HepG2 (cell line): ENCODE results near the gene CHAF1B. TPM values are rescaled to one million over a fixed set of nuclear protein-coding genes. Genes with fewer than 3 reads are reported as not detected.
A peak's percentile ranks its signal among the peaks of the same experiment; 100 is the strongest.

Experiments
- ATAC-seq: fragments of 200-7000 bp; cut with Tn5 transposase; 3 replicates; pipeline ENCODE4 v1.9.1; 2020; ENCODE audit warnings: mild to moderate bottlenecking, moderate library complexity
- BruUV-seq: library from RNA; stranded (reverse); fragments of 400-500 nt; replicated peaks from 2 replicates; lab custom pipeline; 2021; lab: Mats Ljungman, UMichigan
- CTCF ChIA-PET: fragments of 300-600 bp; formaldehyde crosslinking; extraction: SDS; loops from one replicate; lab custom pipeline; 2021; ENCODE audit warnings: low total read pairs, inconsistent platforms, low intra/inter-chr PET ratio; lab: Yijun Ruan, JAX
- POLR2A ChIA-PET: fragments of 350-600 bp; sonication (Branson Sonifier 250); formaldehyde crosslinking; loops from one replicate; lab custom pipeline; 2020; ENCODE audit warnings: antibody characterized with exemption, inconsistent platforms; lab: Yijun Ruan, JAX
- DNase-seq: peaks from one replicate; pipeline ENCODE4 v3.0.0-alpha.2; 2015; ENCODE audit warnings: low spot score
- FAIRE-seq: peaks from 3 replicates; lab custom pipeline; 2011; peaks lifted over from hg19 to GRCh38; lab: Jason Lieb, UNC
- H2AFZ ChIP-seq: one replicate; pipeline ENCODE4 v1.6.1; 2011; ENCODE audit warnings: low read length, inconsistent platforms
- H3K27ac ChIP-seq: fragments of 300-600 bp; 3 replicates; pipeline ENCODE4 v1.8.0; 2011; ENCODE audit warnings: mixed run types, mild to moderate bottlenecking, mixed read lengths, low read length, inconsistent platforms; ENCODE audit not compliant: insufficient read depth; ENCODE audit errors: extremely low read length
- H3K27me3 ChIP-seq, 2 experiments: fragments of 200-600 bp in 1 of 2; 2 replicates in 1 of 2; 3 replicates in 1 of 2; pipeline versions ENCODE4 v1.6.0 to v1.8.0; 2011; ENCODE audit warnings: low read length in 2 of 2, mild to moderate bottlenecking in 2 of 2, moderate library complexity in 2 of 2, inconsistent platforms in 1 of 2; ENCODE audit not compliant: insufficient read depth in 2 of 2, control insufficient read depth in 1 of 2
- H3K36me3 ChIP-seq, 2 experiments: fragments of 200-600 bp in 1 of 2; replicated peaks in 1 of 2; 2 replicates in 1 of 2; 3 replicates in 1 of 2; pipeline versions ENCODE4 v1.5.1 to v1.8.0; 2011; ENCODE audit warnings: low read length in 2 of 2, inconsistent platforms in 1 of 2; ENCODE audit not compliant: insufficient read depth in 2 of 2, control insufficient read depth in 1 of 2
- H3K4me1 ChIP-seq: 2 replicates; pipeline ENCODE4 v1.5.1; 2012; ENCODE audit warnings: low read length, inconsistent platforms; ENCODE audit not compliant: insufficient read depth
- H3K4me2 ChIP-seq: 2 replicates; pipeline ENCODE4 v1.6.0; 2011; ENCODE audit warnings: low read depth, low read length, inconsistent platforms
- H3K4me3 ChIP-seq, 3 experiments: fragments of 200-600 bp in 1 of 3; sonication (generic), shearing (Covaris generic) in 1 of 3; replicated peaks in 1 of 3; 2 replicates each; pipeline ENCODE4 v1.5.1; 2011 to 2016; ENCODE audit warnings: low read length in 3 of 3, inconsistent platforms in 2 of 3, low read depth in 2 of 3, mild to moderate bottlenecking in 2 of 3, control low read depth in 1 of 3, mixed read lengths in 1 of 3; ENCODE audit not compliant: insufficient read depth in 1 of 3
- H3K79me2 ChIP-seq: one replicate; pipeline ENCODE4 v1.6.1; 2011; ENCODE audit warnings: low read length, inconsistent platforms; ENCODE audit not compliant: insufficient read depth
- H3K9ac ChIP-seq: 2 replicates; pipeline ENCODE4 v1.6.0; 2011; ENCODE audit warnings: mild to moderate bottlenecking, low read depth, low read length, inconsistent platforms; ENCODE audit not compliant: insufficient read depth
- H3K9me3 ChIP-seq: 2 replicates; pipeline ENCODE4 v1.5.1; 2012; ENCODE audit warnings: mild to moderate bottlenecking, low read length
- H4K20me1 ChIP-seq: 2 replicates; pipeline ENCODE4 v1.6.0; 2011; ENCODE audit warnings: inconsistent platforms, mild to moderate bottlenecking, low read length, moderate library complexity; ENCODE audit not compliant: insufficient read depth
- GABPA ChIP-seq, 2 experiments: IDR thresholded peaks; 2 replicates each; pipeline ENCODE4 v1.6.1; 2011 to 2016; ENCODE audit warnings: low read depth in 2 of 2, low read length in 1 of 2, missing biosample characterization in 1 of 2, missing genetic modification characterization in 1 of 2
- MAZ ChIP-seq, 2 experiments: sonication (generic) in 1 of 2; formaldehyde crosslinking in 1 of 2; IDR thresholded peaks; 2 replicates each; pipeline versions ENCODE4 v1.5.0 to v1.6.1; 2012 to 2020; ENCODE audit warnings: low read depth in 2 of 2, mild to moderate bottlenecking in 2 of 2, borderline replicate concordance in 1 of 2, improper control_type of control experiment in 1 of 2, low read length in 1 of 2, missing genetic modification reagents in 1 of 2, moderate library complexity in 1 of 2
- TFE3 ChIP-seq: IDR thresholded peaks from 2 replicates; pipeline ENCODE4 v1.6.1; 2016
- ZFX ChIP-seq: sonication (generic); formaldehyde crosslinking; IDR thresholded peaks from 2 replicates; pipeline ENCODE4 v1.4.0; 2020; ENCODE audit warnings: mild to moderate bottlenecking, low read depth, missing genetic modification reagents, moderate library complexity
- WGBS: methylation state at CpG from one replicate; pipeline ENCODE4 v1.1.6; 2017; ENCODE audit warnings: low lambda C conversion rate; 5-methylcytosine and 5-hydroxymethylcytosine counted together
- in situ Hi-C: cut with HindIII; loops from 2 replicates; pipeline ENCODE4 v1.10.0; 2017; ENCODE audit warnings: low pct_unique_long_range_greater_than_20kb; ENCODE audit not compliant: extremely low pct_ligation_motif_present
- intact Hi-C: fragments of 100-400 bp; cut with micrococcal nuclease; formaldehyde crosslinking; loops from one replicate; pipeline ENCODE4 v1.10.0; 2022; ENCODE audit not compliant: unreplicated experiment
- polyA plus RNA-seq, 8 experiments: library from polyadenylated mRNA; depleted of rRNA in 3 of 8; stranded (reverse) in 7 of 8; unstranded in 1 of 8; fragments of >200 nt; fragmentation: Illumina TruSeq in 4 of 8; extraction: Trizol in 4 of 8; gene quantifications; 2 replicates each; pipeline versions ENCODE4 v1.2.1 to v1.2.3, GENCODE V29; 2011 to 2016; ENCODE audit warnings: low read depth in 4 of 8, missing spikeins in 1 of 8, mixed read lengths in 1 of 8; ENCODE audit not compliant: insufficient read depth in 1 of 8
- total RNA-seq, 5 experiments: library from RNA; depleted of rRNA; stranded (reverse); fragments of >200 nt; fragmentation: Illumina TruSeq; extraction: Trizol; gene quantifications; 2 replicates each; pipeline ENCODE4 v1.2.3, GENCODE V29; 2016; ENCODE audit warnings: low read depth in 1 of 5

The CHAF1B gene
- total and polyA plus RNA-seq, 2 of the 13 experiments (the other 11 are each of a cell fraction or from before 2014, with no cell fraction given), result 5.1 to 14.1 TPM

DNA sequence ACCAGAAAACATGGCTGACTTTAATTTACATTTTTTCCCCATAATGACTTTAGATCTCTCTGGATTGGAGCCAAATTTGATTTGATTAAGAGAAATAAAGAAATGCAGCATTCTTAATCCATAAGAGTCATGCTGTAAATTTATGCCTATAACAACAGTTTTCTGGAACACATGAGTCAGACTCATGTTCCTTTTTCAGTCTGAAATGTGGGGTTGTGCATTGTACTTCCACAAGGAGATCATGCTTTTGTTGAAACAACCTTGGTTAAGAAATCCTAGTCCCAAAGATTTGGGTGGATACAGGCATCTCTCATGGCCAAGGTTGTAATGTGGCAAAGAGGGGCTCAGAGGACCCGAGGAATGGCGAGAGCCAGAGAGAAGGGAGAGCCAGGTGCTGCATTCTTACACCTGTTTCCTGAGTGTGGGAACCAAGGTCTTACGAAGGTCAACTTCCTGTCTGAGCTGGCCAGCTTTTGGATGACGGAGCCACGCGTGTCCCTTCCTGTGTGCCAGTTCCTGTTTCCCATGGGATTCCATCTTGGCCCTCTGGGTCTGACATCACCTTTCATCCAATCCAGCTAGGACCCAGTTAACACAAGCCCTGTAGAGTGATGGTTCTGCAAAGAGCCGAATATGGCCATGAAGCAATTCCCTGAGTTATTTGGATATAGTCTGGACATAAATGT, 71.7 kb downstream of the CHAF1B start:
- no peak for FAIRE-seq
- 73% methylated on average over 6 of the region's 7 CpGs for WGBS

DNA sequence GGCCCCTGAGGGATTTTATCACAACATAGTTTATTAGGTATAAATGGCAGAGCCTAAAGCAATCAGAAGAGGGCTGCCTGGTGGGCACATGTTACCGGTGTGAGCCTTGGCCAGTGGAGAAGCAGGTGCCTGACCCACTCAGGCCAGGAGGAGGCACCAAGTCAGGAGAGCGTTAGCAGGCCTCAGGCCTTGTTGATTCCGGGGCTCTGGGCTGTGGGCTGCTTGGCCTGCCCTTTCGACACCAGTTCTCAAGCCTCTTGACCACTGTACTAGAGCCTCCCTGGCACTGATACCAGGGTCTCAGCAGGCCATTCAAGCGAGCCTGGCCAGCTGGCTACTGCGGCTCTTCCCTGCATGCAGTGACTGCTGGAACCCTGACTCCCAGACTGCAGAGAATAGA, 73.9 kb downstream of the CHAF1B start:
- CTCF ChIA-PET, result no interaction called here
- no peak overlapping the region for H3K4me2 ChIP-seq
- H3K36me3 ChIP-seq, result no peaks in the 10 kb centered on the region
- DNase-seq, result no peak
- ATAC-seq, result peak; percentile 62
- no peak overlapping the region for H2AFZ ChIP-seq
- TF ChIP-seq ZFX (CRISPR knock-in tag), result peak; percentile 15; the same call in 1 of the 2 replicates
- no peak for TF ChIP-seq TFE3 (CRISPR knock-in tag)
- TF ChIP-seq, all 625 proteins: peak for 1
- no peak for FAIRE-seq
- BruUV-seq, result no TSS peak
- in situ Hi-C loops (no loop called here), intact Hi-C loops (no loop called here)
- no peak overlapping the region for H3K9ac ChIP-seq
- H4K20me1 ChIP-seq, result no peaks in the 10 kb centered on the region
- 60% methylated on average over 1 of the region's 6 CpGs for WGBS
- H3K27ac ChIP-seq, result no peak overlapping the region
- peaks cover 5% of the 10 kb centered on the region for H3K4me1 ChIP-seq
- no peaks in the 10 kb centered on the region for H3K79me2 ChIP-seq
- H3K9me3 ChIP-seq, result no peaks in the 10 kb centered on the region
- peaks cover 0 to 5% of the 10 kb centered on the region in 2 experiments; a peak in 1 of 5 replicates for H3K27me3 ChIP-seq
- no peak overlapping the region for H3K4me3 ChIP-seq
- POLR2A ChIA-PET, result no interaction called here

More for the DNA sequence above, 71.7 kb downstream of the CHAF1B start:
- H2AFZ ChIP-seq, result no peak overlapping the region
- in situ Hi-C loops, result no loop called here
- intact Hi-C loops, result no loop called here
- no peaks in the 10 kb centered on the region for H3K79me2 ChIP-seq
- peaks cover 14% of the 10 kb centered on the region for H3K4me1 ChIP-seq
- POLR2A ChIA-PET, result no interaction called here
- BruUV-seq, result no TSS peak
- no peaks in the 10 kb centered on the region for H4K20me1 ChIP-seq
- DNase-seq (no peak), ATAC-seq (no peak)
- no peaks in the 10 kb centered on the region for H3K36me3 ChIP-seq
- no peak overlapping the region for H3K9ac ChIP-seq
- no peaks in the 10 kb centered on the region for H3K9me3 ChIP-seq
- TF ChIP-seq GABPA (IDR thresholded peaks at IDR 0.05; ENCODE audit: low read depth, low read length) (peak; percentile 25; the same call in 1 of the 2 replicates), GABPA (CRISPR knock-in tag; IDR thresholded peaks at IDR 0.05; ENCODE audit: low read depth) (no peak), MAZ (IDR thresholded peaks at IDR 0.05; ENCODE audit: borderline replicate concordance, low read depth, low read length) (no peak), MAZ (CRISPR knock-in tag; IDR thresholded peaks at IDR 0.05; ENCODE audit: low read depth) (no peak)
- peaks cover 0 to 5% of the 10 kb centered on the region in 2 experiments; a peak in 1 of 5 replicates for H3K27me3 ChIP-seq
- H3K27ac ChIP-seq, result no peak overlapping the region
- H3K4me3 ChIP-seq, result no peak overlapping the region
- H3K4me2 ChIP-seq, result no peak overlapping the region
- CTCF ChIA-PET, result no interaction called here
